Measurements from ENCODE around the gene C2orf68. TPM values are rescaled to one million over a fixed set of nuclear protein-coding genes. Genes with fewer than 3 reads are reported as not detected.

C2orf68 gene
- total and polyA plus RNA-seq, 7 donors = 10.6 to 23.0 (median 13.0) TPM

- H3K27ac ChIP-seq = peak overlapping the region; percentile 86 to 97 (median 92)
- H3K36me3 ChIP-seq = peaks cover 5 to 44% (median 14%) of the 10 kb centered on the region in 4 donors
- peaks cover 0 to 55% (median 46%) of the 10 kb centered on the region in 4 donors for H3K4me1 ChIP-seq
- 6 to 10% methylated on average over 36 of the region's 36 CpGs for WGBS, 2 donors
- H3K27me3 ChIP-seq = no peaks in the 10 kb centered on the region
- intact Hi-C loops (cut with DNase I) = loop anchor here (2.0 to 5.0 kb wide), 2 partner anchors 40 to 181 kb away; partner anchors contain the start of gene GGCX
- TF ChIP-seq POLR2A (IDR thresholded peaks at IDR 0.05) (no peak), CTCF (IDR thresholded peaks at IDR 0.05) (no peak), EP300 (IDR thresholded peaks at IDR 0.05) (no peak), POLR2AphosphoS5 (IDR thresholded peaks at IDR 0.05) (peak in 1 of 4 donors; percentile 3)
- peak; percentile 89 for DNase-seq
- peak overlapping the region; percentile 69 to 85 (median 77) for H3K4me3 ChIP-seq
- no peaks in the 10 kb centered on the region for H3K9me3 ChIP-seq
These were observed 9.9 kb downstream of the C2orf68 start for GRCh38 chr2:85601771-85602475.

GRCh38 chr2:85600951-85601770 lies 10.7 kb downstream of the C2orf68 start:
- H3K27me3 ChIP-seq = no peaks in the 10 kb centered on the region
- H3K27ac ChIP-seq = peak overlapping the region; percentile 86 to 97 (median 92)
- peaks cover 0 to 61% (median 50%) of the 10 kb centered on the region in 4 donors for H3K4me1 ChIP-seq
- TF ChIP-seq POLR2A (IDR thresholded peaks at IDR 0.05) (no peak), POLR2AphosphoS5 (IDR thresholded peaks at IDR 0.05) (no peak), CTCF (IDR thresholded peaks at IDR 0.05) (no peak), EP300 (IDR thresholded peaks at IDR 0.05) (no peak)
- peaks cover 5 to 41% (median 14%) of the 10 kb centered on the region in 4 donors for H3K36me3 ChIP-seq
- no peaks in the 10 kb centered on the region for H3K9me3 ChIP-seq
- 87 to 88% methylated on average over 6 of the region's 6 CpGs for WGBS, 2 donors
- intact Hi-C loops (cut with DNase I) = loop anchor here (5.0 kb wide), 1 partner anchor 39 kb away; the partner anchor contains the start of gene GGCX
- H3K4me3 ChIP-seq = peak overlapping the region; percentile 69 to 85 (median 77)
- DNase-seq = no peak

- intact Hi-C loops (cut with DNase I) = loop anchor here (5.0 kb wide), 1 partner anchor 38 kb away; the partner anchor contains the start of gene GGCX
- Histone ChIP-seq H3K9me3 (no peaks in the 10 kb centered on the region), H3K27ac (no peak overlapping the region), H3K4me1 (peaks cover 0 to 53% (median 43%) of the 10 kb centered on the region in 4 donors), H3K36me3 (peaks cover 5 to 41% (median 14%) of the 10 kb centered on the region in 4 donors), H3K4me3 (no peak overlapping the region), H3K27me3 (no peaks in the 10 kb centered on the region)
- TF ChIP-seq POLR2A (IDR thresholded peaks at IDR 0.05) = no peak
- TF ChIP-seq EP300 (IDR thresholded peaks at IDR 0.05) = no peak
- no peak for TF ChIP-seq POLR2AphosphoS5 (IDR thresholded peaks at IDR 0.05)
- TF ChIP-seq CTCF (IDR thresholded peaks at IDR 0.05) = no peak
- no peak for DNase-seq
- WGBS, 2 donors = 81 to 82% methylated on average over 3 of the region's 3 CpGs
These were observed 11.7 kb downstream of the C2orf68 start for GRCh38 chr2:85600235-85600575.

- Histone ChIP-seq H3K36me3 (peaks cover 5 to 41% (median 14%) of the 10 kb centered on the region in 4 donors), H3K27ac (no peak overlapping the region), H3K4me3 (no peak overlapping the region), H3K9me3 (no peaks in the 10 kb centered on the region), H3K4me1 (peaks cover 0 to 53% (median 44%) of the 10 kb centered on the region in 4 donors), H3K27me3 (no peaks in the 10 kb centered on the region)
- 74 to 78% methylated on average over 17 of the region's 17 CpGs for WGBS, 2 donors
- DNase-seq = no peak
- intact Hi-C loops (cut with DNase I) = loop anchor here (5.0 kb wide), 1 partner anchor 37 kb away; the partner anchor contains the start of gene GGCX
- no peak for TF ChIP-seq POLR2AphosphoS5 (IDR thresholded peaks at IDR 0.05)
- TF ChIP-seq POLR2A (IDR thresholded peaks at IDR 0.05) = no peak
- no peak for TF ChIP-seq EP300 (IDR thresholded peaks at IDR 0.05)
- no peak for TF ChIP-seq CTCF (IDR thresholded peaks at IDR 0.05)
These were observed 12.2 kb downstream of the C2orf68 start for GRCh38 chr2:85599468-85600234.
